ENCODE data around the gene JAK2.
"Not testable (repeated sequence)": the region's sequence is repeated elsewhere in the genome, so short reads cannot be mapped to it uniquely, and the experiment has no call there.

Gene JAK2
- total RNA-seq: 49.3 reads per million, percentile 68 among the genes with 10 or more reads in this experiment

DNA sequence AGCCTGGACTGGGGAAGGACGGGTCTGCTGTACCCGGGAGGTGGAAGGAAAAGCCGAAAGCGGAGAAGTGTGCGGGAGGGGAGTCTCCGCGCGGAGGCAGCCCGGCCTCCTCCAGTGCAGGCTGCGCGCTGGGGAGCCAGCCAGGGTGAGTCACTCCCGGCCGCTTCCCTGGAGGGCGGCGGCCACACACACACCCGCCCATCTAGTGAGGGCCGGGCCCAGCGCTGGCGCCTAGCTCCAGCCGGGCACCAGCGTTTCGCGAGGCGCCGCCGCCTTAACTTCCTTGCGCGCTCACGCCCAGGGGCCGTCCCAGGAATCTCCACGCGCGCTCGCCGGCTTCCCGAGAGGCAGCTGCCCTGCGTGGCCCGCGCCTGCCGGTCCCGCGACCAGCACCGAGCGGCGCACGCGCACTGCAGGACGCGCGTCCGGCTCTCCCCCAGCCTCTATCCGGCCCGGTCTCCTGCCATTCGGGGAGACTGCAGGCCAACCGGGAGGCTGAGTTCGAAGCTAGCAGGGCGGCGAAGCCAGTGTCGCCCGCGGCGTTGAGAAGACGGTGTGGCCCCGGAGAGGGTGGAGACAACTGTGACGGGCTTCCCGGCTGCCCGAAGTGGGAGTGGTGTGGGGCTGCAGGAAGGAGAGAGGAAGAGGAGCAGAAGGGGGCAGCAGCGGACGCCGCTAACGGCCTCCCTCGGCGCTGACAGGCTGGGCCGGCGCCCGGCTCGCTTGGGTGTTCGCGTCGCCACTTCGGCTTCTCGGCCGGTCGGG is at the start of gene JAK2:
Gene JAK2 (plus strand): TSS at position 652 of the 765 bp plus-strand sequence. CDS start 36,716 bp downstream, outside the sequence.
- peak; percentile 65 for DNase-seq

DNA sequence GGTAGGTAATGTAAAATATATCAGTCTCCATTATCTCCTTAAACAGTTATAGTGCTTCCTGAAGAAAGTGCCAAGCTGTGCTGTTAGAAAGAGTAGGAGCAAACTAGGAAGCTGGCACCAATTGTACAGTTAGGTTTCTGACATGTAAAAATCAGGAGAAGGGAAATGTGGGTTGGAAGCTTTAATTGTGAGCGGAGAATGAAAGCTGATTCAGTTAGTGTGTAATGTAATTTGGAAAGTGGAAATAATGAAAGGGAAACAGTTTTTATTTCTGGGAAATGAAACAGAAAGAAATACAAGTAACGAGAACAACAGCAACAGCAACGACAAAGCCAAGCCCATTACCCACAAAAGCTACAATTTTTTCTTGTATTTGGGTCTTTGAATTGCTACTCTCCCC is 48.8 kb upstream of the JAK2 start:
- no peak for DNase-seq

GRCh38 chr9:4936823-4937222 is 48.2 kb upstream of the JAK2 start:
- DNase-seq: no peak

DNA sequence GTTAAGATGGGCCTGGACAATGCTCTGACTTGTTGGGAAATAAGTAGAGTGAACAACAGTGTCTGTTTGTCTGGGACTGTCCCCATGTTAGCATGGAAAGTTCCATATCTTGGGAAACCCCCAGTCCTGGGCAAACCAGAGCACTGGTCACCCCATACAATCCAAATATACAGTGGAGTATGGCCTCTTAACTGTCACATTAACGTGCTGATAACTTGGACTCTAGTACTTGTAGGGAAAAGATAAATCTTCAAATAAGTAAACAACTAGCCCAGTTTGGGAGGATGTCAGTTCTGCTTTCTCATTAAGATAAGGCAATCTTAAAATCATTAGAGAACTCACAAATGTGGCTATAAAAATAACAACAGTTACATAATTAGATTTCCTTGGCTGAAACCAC is 47.6 kb upstream of the JAK2 start:
- DNase-seq: no peak

DNA sequence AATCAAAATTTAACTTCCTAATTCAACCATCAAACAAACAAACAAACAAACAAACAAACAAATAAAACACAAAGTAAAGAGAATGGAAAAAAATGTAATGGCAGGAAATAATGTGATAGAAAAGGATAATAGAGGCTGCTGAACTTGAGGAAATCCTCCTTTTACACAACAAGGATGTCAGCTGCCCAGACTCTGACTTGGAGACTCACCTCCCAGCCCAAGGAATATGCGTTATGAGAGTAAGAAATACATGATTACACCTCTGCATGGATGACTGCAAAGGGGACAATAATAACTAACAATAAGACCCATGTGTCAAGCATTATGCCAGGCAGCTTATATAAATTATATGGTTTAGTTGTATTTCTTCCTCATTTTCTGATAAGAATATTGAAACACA is 46.6 kb upstream of the JAK2 start:
- no peak for DNase-seq

DNA sequence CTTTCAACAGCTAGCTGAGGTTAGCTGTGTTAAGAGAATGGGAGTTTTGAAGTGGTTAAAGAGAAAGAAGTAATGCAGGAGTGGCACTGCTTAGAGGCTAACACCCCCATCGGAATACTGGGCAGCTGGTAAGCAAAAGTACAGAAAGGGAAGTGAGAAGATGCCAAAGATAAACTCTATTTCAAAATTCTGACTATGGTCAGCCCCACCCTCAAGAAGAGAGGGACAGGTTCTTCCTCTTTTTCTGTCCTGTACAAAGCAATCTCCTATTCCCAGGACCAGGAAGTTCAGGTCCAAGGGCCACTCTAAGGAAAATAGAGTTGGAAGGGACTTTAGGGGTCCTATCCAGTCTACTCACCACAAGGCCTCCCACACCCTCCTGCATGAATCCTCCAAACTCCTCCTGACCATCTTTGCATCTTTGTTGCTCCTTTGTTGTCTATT is 45.9 kb upstream of the JAK2 start:
- no peak for DNase-seq

GRCh38 chr9:4942042-4942691 is 42.9 kb upstream of the JAK2 start:
- not testable (repeated sequence) for DNase-seq

GRCh38 chr9:4943346-4943745 is 41.7 kb upstream of the JAK2 start:
- no peak for DNase-seq

DNA sequence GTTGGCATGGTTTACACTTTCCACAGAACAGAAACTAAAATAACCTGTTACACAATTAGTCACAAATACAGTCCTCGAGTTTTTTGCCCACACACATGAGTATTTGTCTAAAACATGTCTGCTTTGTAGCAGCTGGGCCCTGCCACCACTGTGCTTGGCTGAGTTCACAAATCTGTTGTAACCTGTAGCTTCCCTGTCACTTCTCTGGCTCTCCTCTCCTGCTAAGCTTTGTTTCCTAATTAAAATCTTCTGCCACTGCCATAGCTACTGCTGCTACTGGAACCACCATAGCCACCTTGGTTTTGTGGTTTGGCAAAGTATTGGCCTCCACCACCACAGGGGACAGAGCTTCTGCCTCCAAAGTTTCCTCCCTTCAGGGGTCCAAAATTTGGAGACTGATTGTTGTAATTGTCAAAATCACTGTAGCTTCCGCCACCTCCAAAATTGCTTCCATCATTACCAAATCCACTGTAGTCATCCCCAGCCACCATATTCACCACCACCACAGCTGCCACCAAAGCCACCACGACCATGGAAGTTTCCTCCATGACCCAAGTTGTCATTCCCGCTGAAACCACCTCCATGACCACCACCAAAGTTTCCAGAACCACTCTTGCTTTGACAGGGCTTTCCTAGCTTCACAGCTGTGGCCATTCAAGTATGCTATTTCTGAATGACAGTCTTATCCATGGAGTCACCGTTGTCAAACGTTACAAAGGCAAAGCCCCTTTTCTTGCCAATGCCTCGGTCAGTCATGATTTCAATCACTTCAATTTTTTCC is 40.5 kb upstream of the JAK2 start:
- not testable (repeated sequence) for DNase-seq

- DNase-seq: no peak
Observed at GRCh38 chr9:4946937-4947336, 38.1 kb upstream of the JAK2 start.

GRCh38 chr9:4955836-4956235 is 29.2 kb upstream of the JAK2 start:
- DNase-seq: no peak

- DNase-seq: no peak
Observed at GRCh38 chr9:4959031-4959430, 26.0 kb upstream of the JAK2 start.

GRCh38 chr9:4962085-4962484 is 23.0 kb upstream of the JAK2 start:
- no peak for DNase-seq

- no peak for DNase-seq
Observed at GRCh38 chr9:4964540-4964939, 20.5 kb upstream of the JAK2 start.

DNA sequence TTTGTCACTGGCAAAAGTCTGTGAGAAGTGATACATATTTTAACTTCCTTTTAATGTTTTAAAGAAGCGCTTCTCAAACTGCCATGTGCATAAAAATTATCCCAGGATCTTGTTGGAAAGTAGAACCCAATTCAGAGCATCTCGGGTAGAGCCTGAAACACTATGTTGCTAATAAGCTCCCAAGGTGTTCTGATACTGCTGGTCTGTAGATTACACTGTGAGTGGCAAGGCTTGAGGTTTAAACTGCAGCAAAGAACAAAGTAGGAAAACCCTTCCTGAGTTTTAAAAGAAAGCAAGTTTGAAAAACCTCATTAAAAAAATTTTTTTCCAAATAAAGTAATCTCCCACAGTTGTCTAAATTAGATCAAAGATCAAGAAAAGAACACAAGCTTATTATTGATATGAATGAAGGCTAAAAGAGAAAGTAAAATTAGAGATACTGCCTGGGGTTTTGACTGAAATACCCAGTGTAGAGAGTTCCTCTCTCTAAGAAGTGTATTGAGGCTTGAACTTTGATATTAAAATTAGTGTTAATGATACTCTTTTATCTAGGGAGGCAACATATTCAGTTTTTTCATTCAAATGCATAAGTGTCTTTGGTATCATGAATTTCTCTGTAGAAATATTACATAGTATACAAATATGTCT is 19.8 kb upstream of the JAK2 start:
- no peak for DNase-seq

GRCh38 chr9:4967523-4967922 is 17.5 kb upstream of the JAK2 start:
- DNase-seq: no peak

- DNase-seq: no peak
Observed at GRCh38 chr9:4969130-4969529, 15.9 kb upstream of the JAK2 start.

GRCh38 chr9:4970970-4971641 is 14.0 kb upstream of the JAK2 start:
- no peak for DNase-seq

- DNase-seq: no peak
Observed at GRCh38 chr9:4973246-4973645, 11.8 kb upstream of the JAK2 start.

GRCh38 chr9:4973902-4974301 is 11.2 kb upstream of the JAK2 start:
- no peak for DNase-seq

DNA sequence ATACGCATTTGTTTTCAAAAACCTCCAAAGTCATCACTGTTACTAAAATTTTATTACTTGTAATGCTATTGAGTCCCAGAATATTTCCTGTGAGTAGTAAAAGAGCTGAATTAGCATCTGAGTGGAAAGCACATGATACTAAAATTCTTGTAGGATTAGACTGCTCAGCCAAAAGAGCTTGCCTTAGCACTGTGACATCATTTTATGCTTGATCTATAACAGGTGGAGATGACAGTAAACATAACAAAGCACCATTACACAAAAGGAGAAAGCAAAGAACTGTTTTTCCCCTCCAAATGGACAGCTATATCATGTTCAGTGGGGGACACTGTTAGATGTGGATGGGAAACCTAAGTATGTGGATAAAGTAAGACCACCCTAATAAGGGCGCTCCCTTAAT is 5.8 kb upstream of the JAK2 start:
- no peak for DNase-seq

DNA sequence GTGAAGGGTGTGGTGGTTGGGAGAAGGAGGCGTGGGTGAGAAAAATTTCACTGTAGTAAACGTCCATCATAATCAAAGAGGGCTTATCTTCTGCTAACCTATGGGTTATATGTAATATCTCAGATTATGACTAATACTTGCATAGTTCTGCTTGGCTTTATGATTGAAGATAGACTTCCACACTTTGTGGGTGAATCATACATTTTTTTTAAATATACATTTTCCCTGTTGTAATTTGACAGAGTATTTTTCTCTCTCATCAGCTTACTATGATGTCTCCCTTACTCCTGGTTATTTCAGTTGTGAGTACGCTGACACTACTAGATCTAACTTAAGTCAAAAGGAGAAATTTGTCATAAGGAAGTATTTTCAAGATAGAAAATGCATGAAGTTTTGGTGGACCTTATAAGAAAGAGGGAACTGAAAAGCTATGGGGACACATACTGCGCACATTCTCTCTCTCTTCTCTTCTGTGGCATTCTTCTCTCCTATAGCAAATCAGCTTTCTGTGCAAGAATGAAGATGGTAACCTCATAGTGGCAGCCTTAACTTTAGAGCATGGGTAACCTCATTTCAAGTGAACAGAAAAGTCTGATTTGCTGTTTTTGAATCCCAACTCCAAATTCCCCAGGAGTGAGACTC is 4.9 kb upstream of the JAK2 start:
- no peak for DNase-seq

All from effector CD4-positive, alpha-beta T cell (primary cell).